ENCODE data around the gene TMBIM1. TPM values are rescaled to one million over a fixed set of nuclear protein-coding genes. Genes with fewer than 3 reads are reported as not detected.

Gene TMBIM1
- total RNA-seq, 1 experiment from 2014 or later, result 168 TPM

DNA sequence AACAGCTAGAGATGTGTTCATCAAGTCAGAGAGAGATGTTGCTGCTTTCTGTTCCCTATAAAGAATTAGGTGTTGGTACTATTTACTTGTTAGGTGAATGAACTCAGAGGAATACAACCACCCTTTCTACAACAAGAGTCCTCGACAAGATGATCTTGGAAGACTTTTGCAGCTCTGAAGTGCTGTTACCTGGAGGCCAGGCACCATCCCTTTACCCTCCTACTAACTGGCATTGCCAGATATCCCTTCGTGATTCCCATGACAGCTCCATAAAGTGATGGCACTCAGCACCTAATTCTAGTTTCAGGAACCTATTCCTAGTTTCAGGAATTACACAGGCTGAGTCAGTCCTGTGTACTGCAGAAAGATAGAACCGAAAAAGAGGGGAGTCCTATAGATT, 65.4 kb downstream of the TMBIM1 start:
- H3K27ac Mint-ChIP-seq (ENCODE audit: unreplicated experiment), result no peak overlapping the region
- DNase-seq, result no peak
- no TSS peak for BruUV-seq (replicated peaks)
- H3K4me3 ChIP-seq (ENCODE audit: low read depth, low read length), result no peak overlapping the region
- H3K27me3 ChIP-seq (replicated peaks; ENCODE audit: control insufficient read depth, insufficient read depth, low read length), result no peaks in the 10 kb centered on the region
- no peaks in the 10 kb centered on the region for H3K9me3 ChIP-seq
- peaks cover 85% of the 10 kb centered on the region for H3K36me3 Mint-ChIP-seq (ENCODE audit: insufficient read depth, unreplicated experiment)
- H3K36me3 ChIP-seq (ENCODE audit: control insufficient read depth, insufficient read depth, low read length), result no peaks in the 10 kb centered on the region
- no peak overlapping the region for H3K4me3 Mint-ChIP-seq (ENCODE audit: unreplicated experiment)
- intact Hi-C loops (cut with micrococcal nuclease; ENCODE audit: unreplicated experiment), result no loop called here
- ChIA-PET POLR2A (interaction anchor here (0.6 kb wide), 2 partner anchors 37 to 327 kb away, joined by 3 to 8 read pairs; no protein-coding TSS in a partner anchor), CTCF (interaction anchor here (0.7 to 1.2 kb wide), 2 partner anchors 8 to 1119 kb away, joined by 3 to 4 read pairs; no protein-coding TSS in a partner anchor)
- no peaks in the 10 kb centered on the region for H3K9me3 Mint-ChIP-seq (ENCODE audit: unreplicated experiment)
- TF ChIP-seq, protein P1, sequence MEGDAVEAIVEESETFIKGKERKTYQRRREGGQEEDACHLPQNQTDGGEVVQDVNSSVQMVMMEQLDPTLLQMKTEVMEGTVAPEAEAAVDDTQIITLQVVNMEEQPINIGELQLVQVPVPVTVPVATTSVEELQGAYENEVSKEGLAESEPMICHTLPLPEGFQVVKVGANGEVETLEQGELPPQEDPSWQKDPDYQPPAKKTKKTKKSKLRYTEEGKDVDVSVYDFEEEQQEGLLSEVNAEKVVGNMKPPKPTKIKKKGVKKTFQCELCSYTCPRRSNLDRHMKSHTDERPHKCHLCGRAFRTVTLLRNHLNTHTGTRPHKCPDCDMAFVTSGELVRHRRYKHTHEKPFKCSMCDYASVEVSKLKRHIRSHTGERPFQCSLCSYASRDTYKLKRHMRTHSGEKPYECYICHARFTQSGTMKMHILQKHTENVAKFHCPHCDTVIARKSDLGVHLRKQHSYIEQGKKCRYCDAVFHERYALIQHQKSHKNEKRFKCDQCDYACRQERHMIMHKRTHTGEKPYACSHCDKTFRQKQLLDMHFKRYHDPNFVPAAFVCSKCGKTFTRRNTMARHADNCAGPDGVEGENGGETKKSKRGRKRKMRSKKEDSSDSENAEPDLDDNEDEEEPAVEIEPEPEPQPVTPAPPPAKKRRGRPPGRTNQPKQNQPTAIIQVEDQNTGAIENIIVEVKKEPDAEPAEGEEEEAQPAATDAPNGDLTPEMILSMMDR (IDR thresholded peaks at IDR 0.05; ENCODE audit: insufficient read depth in 1 of 2, low read depth in 1 of 2, low read length in 1 of 2, severe bottlenecking in 1 of 2, unreplicated experiment in 1 of 2), result no peak
- H3K4me1 Mint-ChIP-seq (ENCODE audit: low read depth, unreplicated experiment), result peaks cover 18% of the 10 kb centered on the region
- H3K4me1 ChIP-seq, result peaks cover 36% of the 10 kb centered on the region
- H3K27me3 Mint-ChIP-seq (ENCODE audit: insufficient read depth, unreplicated experiment), result no peaks in the 10 kb centered on the region

Small RNA genes lying within 50 kb of the gene (microRNA-seq; reads per million reads assigned to microRNA genes)
- 3.9 reads per million, percentile 25 among the genes with 10 or more reads in this experiment for gene MIR6513
- gene MIR6810, result 2.0 reads per million, percentile 8 among the genes with 10 or more reads in this experiment

Other genes with a start within 250 kb of the TMBIM1 start
- gene RUFY4, start 223.2 kb downstream of the TMBIM1 start, total RNA-seq (2022), result not detected in 2 replicates
- gene CXCR2, start 166.5 kb downstream of the TMBIM1 start, total RNA-seq (2022), result not detected in 2 replicates
- not detected in 2 replicates for gene CXCR1, start 125.5 kb downstream of the TMBIM1 start, total RNA-seq (2022)
- 284 and 290 TPM in 2 replicates for gene ARPC2, start 75.3 kb downstream of the TMBIM1 start, total RNA-seq (2022)
- 0.29 and 0.44 TPM in 2 replicates for gene GPBAR1, start 31.5 kb downstream of the TMBIM1 start, total RNA-seq (2022)
- gene AAMP, start 22.4 kb downstream of the TMBIM1 start, total RNA-seq (2022), result 118 and 125 TPM in 2 replicates
- gene PNKD, start 22.0 kb downstream of the TMBIM1 start, total RNA-seq (2022), result 39.2 and 42.9 TPM in 2 replicates
- 0.54 TPM in 1 of 2 replicates, not detected in the other for gene CATIP, start 64.4 kb upstream of the TMBIM1 start, total RNA-seq (2022)
- 0.12 and 0.32 TPM in 2 replicates for gene SLC11A1, start 89.8 kb upstream of the TMBIM1 start, total RNA-seq (2022)
- 103 and 104 TPM in 2 replicates for gene CTDSP1, start 107.4 kb upstream of the TMBIM1 start, total RNA-seq (2022)
- gene VIL1, start 126.6 kb upstream of the TMBIM1 start, total RNA-seq (2022), result 401 and 448 TPM in 2 replicates

All from Caco-2 (cell line).